ENCODE data around the gene FAM120A. TPM values are rescaled to one million over a fixed set of nuclear protein-coding genes. Genes with fewer than 3 reads are reported as not detected.

Gene FAM120A
- total RNA-seq, 1 experiment from 2014 or later = 89.6 TPM

DNA sequence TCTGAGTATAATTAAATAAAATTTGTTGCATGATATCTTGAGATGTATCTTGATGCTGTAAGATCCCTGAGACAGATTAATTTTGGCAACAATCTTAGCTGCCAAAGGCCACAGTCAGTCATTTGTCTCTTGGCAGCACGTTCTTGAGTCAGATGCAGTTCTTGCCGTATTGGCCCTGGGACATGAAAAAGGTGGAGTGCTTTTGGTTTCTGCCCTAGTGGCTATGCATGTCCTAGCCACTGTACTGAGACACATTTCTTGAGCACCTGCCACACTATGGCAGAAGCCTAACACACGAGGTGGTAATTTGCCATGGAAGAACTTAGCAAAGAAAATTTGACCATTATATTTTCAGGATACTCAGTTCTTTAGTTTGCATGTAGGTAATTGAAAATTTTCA is 79.9 kb downstream of the FAM120A start:
- no peak for TF ChIP-seq EZH2 (IDR thresholded peaks at IDR 0.05; ENCODE audit: low read length, unreplicated experiment)
- no peak for TF ChIP-seq CTCF (conservative IDR thresholded peaks at IDR 0.05; ENCODE audit: low read depth, low read length)
- no peak for TF ChIP-seq EZH2phosphoT487 (IDR thresholded peaks at IDR 0.05; ENCODE audit: borderline replicate concordance, low read length)
- peaks cover 45% of the 10 kb centered on the region for H3K36me3 ChIP-seq (ENCODE audit: low read depth, low read length)
- BruUV-seq (replicated peaks) = no TSS peak
- no peaks in the 10 kb centered on the region for H3K9me2 ChIP-seq (replicated peaks; ENCODE audit: low read length)
- no peaks in the 10 kb centered on the region for H3K79me2 ChIP-seq (ENCODE audit: low read length)
- H3K9ac ChIP-seq (ENCODE audit: low read length) = no peak overlapping the region
- H4K20me1 ChIP-seq (ENCODE audit: low read length) = no peaks in the 10 kb centered on the region
- DNase-seq (peak; percentile 4), ATAC-seq (no peak)
- no peak overlapping the region for H3K4me2 ChIP-seq (ENCODE audit: low read length)
- no peaks in the 10 kb centered on the region for H3K27me3 ChIP-seq (ENCODE audit: low read length)
- CTCF ChIA-PET = no interaction called here
- no peak overlapping the region for H2AFZ ChIP-seq (ENCODE audit: low read length)
- POLR2A ChIA-PET (ENCODE audit: unreplicated experiment) = no interaction called here
- no peak overlapping the region for H3K4me3 ChIP-seq (ENCODE audit: low read length)
- no peaks in the 10 kb centered on the region for H3K9me3 ChIP-seq (ENCODE audit: low read length)
- intact Hi-C loops (cut with micrococcal nuclease) = no loop called here
- H3K4me1 ChIP-seq (ENCODE audit: insufficient read depth, low read length) = no peaks in the 10 kb centered on the region
- no peak overlapping the region for H3K27ac ChIP-seq (ENCODE audit: low read length)
- H3F3A ChIP-seq (ENCODE audit: low read length, unreplicated experiment) = no peaks in the 10 kb centered on the region

DNA sequence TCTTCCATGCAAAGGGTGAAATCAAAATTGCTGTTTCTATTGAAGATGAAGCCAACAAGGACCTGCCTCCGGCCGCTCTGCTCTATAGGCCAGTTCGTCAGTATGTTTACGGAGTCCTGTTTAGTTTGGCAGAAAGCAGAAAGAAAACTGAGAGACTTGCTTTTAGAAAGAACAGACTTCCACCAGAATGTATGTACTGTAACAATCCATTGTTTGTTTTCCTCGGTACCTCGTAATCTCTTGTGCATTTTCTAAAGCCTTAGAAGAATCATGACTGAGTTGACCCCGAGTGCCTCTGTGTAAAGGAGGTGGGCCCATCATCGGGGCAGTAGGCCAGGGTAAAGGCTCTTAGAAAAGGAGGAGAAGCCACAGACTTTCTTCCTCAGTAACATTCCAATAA is 80.7 kb downstream of the FAM120A start:
- Histone ChIP-seq H3K4me2 (ENCODE audit: low read length) (no peak overlapping the region), H3K9me2 (replicated peaks; ENCODE audit: low read length) (no peaks in the 10 kb centered on the region), H3K79me2 (ENCODE audit: low read length) (no peaks in the 10 kb centered on the region), H3K27me3 (ENCODE audit: low read length) (no peaks in the 10 kb centered on the region), H4K20me1 (ENCODE audit: low read length) (no peaks in the 10 kb centered on the region), H3K4me1 (ENCODE audit: insufficient read depth, low read length) (no peaks in the 10 kb centered on the region), H3K4me3 (ENCODE audit: low read length) (no peak overlapping the region), H3K27ac (ENCODE audit: low read length) (no peak overlapping the region), H3K9ac (ENCODE audit: low read length) (no peak overlapping the region), H2AFZ (ENCODE audit: low read length) (no peak overlapping the region), H3F3A (ENCODE audit: low read length, unreplicated experiment) (no peaks in the 10 kb centered on the region), H3K9me3 (ENCODE audit: low read length) (no peaks in the 10 kb centered on the region), H3K36me3 (ENCODE audit: low read depth, low read length) (peaks cover 47% of the 10 kb centered on the region)
- ATAC-seq (no peak), DNase-seq (no peak)
- no TSS peak for BruUV-seq (replicated peaks)
- intact Hi-C loops (cut with micrococcal nuclease) = no loop called here
- CTCF ChIA-PET = no interaction called here
- no peak for TF ChIP-seq EZH2 (IDR thresholded peaks at IDR 0.05; ENCODE audit: low read length, unreplicated experiment)
- TF ChIP-seq EZH2phosphoT487 (IDR thresholded peaks at IDR 0.05; ENCODE audit: borderline replicate concordance, low read length) = no peak
- TF ChIP-seq CTCF (conservative IDR thresholded peaks at IDR 0.05; ENCODE audit: low read depth, low read length) = no peak
- POLR2A ChIA-PET (ENCODE audit: unreplicated experiment) = no interaction called here

GRCh38 chr9:93533863-93534262 is 82.4 kb downstream of the FAM120A start:
- Histone ChIP-seq H3K79me2 (ENCODE audit: low read length) (no peaks in the 10 kb centered on the region), H3K27me3 (ENCODE audit: low read length) (no peaks in the 10 kb centered on the region), H3F3A (ENCODE audit: low read length, unreplicated experiment) (no peaks in the 10 kb centered on the region), H3K9me3 (ENCODE audit: low read length) (no peaks in the 10 kb centered on the region), H2AFZ (ENCODE audit: low read length) (no peak overlapping the region), H3K9ac (ENCODE audit: low read length) (no peak overlapping the region), H3K36me3 (ENCODE audit: low read depth, low read length) (peaks cover 41% of the 10 kb centered on the region), H4K20me1 (ENCODE audit: low read length) (no peaks in the 10 kb centered on the region), H3K27ac (ENCODE audit: low read length) (no peak overlapping the region), H3K4me3 (ENCODE audit: low read length) (no peak overlapping the region), H3K4me1 (ENCODE audit: insufficient read depth, low read length) (no peaks in the 10 kb centered on the region), H3K4me2 (ENCODE audit: low read length) (no peak overlapping the region), H3K9me2 (replicated peaks; ENCODE audit: low read length) (no peaks in the 10 kb centered on the region)
- no peak for ATAC-seq
- intact Hi-C loops (cut with micrococcal nuclease) = no loop called here
- ChIA-PET CTCF (no interaction called here), POLR2A (ENCODE audit: unreplicated experiment) (no interaction called here)
- no peak for DNase-seq
- TF ChIP-seq CTCF (conservative IDR thresholded peaks at IDR 0.05; ENCODE audit: low read depth, low read length) = no peak
- no peak for TF ChIP-seq EZH2phosphoT487 (IDR thresholded peaks at IDR 0.05; ENCODE audit: borderline replicate concordance, low read length)
- TF ChIP-seq EZH2 (IDR thresholded peaks at IDR 0.05; ENCODE audit: low read length, unreplicated experiment) = no peak
- no TSS peak for BruUV-seq (replicated peaks)

Measured in PC-3 (cell line).